Rectal smooth muscle tissue (tissue), 1 donor: ENCODE results near the gene PLVAP.

Source experiments
- H3K27ac ChIP-seq: one replicate; pipeline ENCODE4 v1.7.0; 2013; ENCODE audit warnings: low read depth, low read length, inconsistent platforms
- H3K27me3 ChIP-seq: one replicate; pipeline ENCODE4 v1.7.0; 2013; ENCODE audit warnings: low read length; ENCODE audit not compliant: control insufficient read depth, insufficient read depth
- H3K36me3 ChIP-seq: one replicate; pipeline ENCODE4 v1.7.0; 2013; ENCODE audit warnings: low read length; ENCODE audit not compliant: control insufficient read depth, insufficient read depth
- H3K4me1 ChIP-seq: one replicate; pipeline ENCODE4 v1.7.0; 2013; ENCODE audit warnings: low read length; ENCODE audit not compliant: control insufficient read depth, insufficient read depth
- H3K4me3 ChIP-seq: one replicate; pipeline ENCODE4 v1.7.0; 2013; ENCODE audit warnings: low read length
- H3K9ac ChIP-seq: one replicate; pipeline ENCODE4 v1.7.0; 2013; ENCODE audit warnings: low read length

The PLVAP gene

GRCh38 chr19:17409990-17410389 is 32.8 kb upstream of the PLVAP start:
- Histone ChIP-seq H3K27ac (no peak overlapping the region), H3K36me3 (no peaks in the 10 kb centered on the region)

DNA sequence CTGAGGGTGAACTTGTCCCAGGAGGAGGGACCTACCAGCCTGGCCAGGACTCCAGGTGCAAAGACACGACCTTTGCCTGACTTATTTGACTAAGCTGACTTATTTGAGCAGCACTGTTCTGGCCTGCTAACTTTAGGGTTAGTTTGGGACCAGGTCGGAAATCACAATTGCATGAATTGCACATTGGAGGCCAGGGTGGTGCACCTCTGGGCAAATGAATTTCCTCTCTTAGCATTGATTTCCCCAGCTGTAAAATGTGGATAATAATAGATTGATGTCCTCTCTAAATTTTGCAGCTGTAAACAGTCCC is 29.7 kb upstream of the PLVAP start:
- Histone ChIP-seq H3K36me3 (no peaks in the 10 kb centered on the region), H3K9ac (no peak overlapping the region), H3K4me3 (peak overlapping the region; percentile 26), H3K4me1 (peaks cover 2% of the 10 kb centered on the region), H3K27ac (no peak overlapping the region), H3K27me3 (no peaks in the 10 kb centered on the region)

More at GRCh38 chr19:17409990-17410389, 32.8 kb upstream of the PLVAP start:
- H3K9ac ChIP-seq, result no peak overlapping the region
- peaks cover 3% of the 10 kb centered on the region for H3K4me1 ChIP-seq
- H3K4me3 ChIP-seq, result no peak overlapping the region
- H3K27me3 ChIP-seq, result no peaks in the 10 kb centered on the region

DNA sequence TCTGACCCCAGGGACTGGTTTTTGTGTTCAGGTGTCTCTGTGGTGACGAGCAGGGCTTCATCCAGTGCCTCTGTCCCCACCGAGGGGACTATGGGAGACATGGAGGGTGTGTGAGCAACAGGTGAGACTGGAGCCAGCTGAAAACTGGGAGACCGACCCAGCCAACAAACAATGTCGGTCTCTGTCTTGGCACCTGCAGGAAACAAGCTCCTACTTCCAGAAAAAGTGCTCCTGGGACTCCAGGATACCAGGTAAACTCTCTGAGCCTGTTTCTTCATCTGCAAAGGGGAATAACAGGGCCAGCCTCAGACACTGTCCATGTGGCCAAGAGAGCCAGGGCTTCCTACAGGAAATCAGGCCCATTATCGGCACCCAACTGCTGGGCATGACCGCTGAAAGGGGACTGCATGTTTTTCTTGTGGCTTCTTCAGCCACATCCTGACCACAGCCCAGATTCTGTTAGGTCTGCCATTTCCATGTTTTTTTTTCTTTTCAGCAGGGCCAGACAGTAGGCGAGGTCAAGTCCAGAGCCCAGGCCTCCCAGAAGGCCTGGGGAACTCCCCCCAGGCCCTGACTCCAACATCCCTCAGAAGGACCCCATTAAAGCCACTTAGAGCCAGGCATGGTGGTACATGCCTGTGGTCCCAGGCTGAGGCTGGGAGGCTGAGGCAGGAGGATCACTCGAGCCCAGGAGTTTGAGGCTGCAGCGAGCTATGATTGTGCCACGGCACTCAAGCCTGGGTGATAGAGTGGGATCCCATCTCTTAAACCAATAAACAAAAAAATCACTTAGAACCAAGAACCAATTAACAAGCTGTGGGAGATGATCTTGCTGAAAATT is 29.1 kb upstream of the PLVAP start:
- no peaks in the 10 kb centered on the region for H3K36me3 ChIP-seq
- no peak overlapping the region for H3K9ac ChIP-seq
- H3K4me1 ChIP-seq, result peaks cover 2% of the 10 kb centered on the region
- H3K27ac ChIP-seq, result peak overlapping the region; percentile 70
- peak overlapping the region; percentile 63 for H3K4me3 ChIP-seq
- no peaks in the 10 kb centered on the region for H3K27me3 ChIP-seq

DNA sequence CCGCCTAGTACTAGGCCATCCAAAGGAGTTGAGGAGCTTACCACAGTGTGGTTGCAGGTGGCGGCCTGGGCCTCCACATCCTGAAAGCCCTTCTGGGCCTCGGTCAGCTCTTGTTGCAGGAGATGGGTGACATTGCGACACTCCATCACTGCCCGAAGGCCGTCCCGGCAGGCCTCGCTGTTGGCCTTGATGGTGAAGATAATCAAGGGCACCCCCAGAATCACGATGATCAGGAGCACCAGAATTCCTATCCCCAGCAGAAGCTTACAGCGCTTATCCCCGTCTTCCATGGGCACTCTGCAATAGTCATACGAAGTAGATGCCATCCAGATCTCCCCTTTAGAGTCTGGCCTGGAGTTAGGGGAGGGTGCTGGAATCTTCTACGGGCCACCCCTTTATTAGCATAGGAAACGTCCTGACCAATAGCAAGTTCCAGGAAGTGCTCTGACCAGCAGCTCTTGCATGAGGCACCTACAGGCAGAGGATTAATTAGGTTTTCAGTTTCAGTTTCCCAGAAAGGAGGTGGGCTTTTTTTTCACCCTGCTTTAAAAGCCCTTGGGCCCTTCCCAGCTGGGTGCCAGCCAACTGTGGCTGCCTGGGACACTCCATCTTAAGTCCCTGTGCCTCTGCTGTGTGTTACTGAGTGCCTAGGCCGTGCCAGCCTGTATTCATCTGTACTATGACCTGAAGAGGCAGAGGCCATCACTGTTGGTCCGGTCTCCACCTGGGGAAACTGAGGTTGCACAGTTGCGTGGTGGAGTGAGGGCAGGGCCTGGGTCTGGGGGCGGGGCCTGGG is 28.3 kb upstream of the PLVAP start, which contains the start of gene BST2:
BST2 (minus strand) TSS at position 381 of the 796 bp plus-strand sequence; CDS start at position 326, 55 bp downstream.
- Histone ChIP-seq H3K36me3 (no peaks in the 10 kb centered on the region), H3K4me1 (peaks cover 2% of the 10 kb centered on the region), H3K4me3 (peak within 1 kb of the TSS; percentile 69), H3K27ac (peak within 1 kb of the TSS; percentile 70), H3K27me3 (no peaks in the 10 kb centered on the region), H3K9ac (peak within 1 kb of the TSS; percentile 34)

DNA sequence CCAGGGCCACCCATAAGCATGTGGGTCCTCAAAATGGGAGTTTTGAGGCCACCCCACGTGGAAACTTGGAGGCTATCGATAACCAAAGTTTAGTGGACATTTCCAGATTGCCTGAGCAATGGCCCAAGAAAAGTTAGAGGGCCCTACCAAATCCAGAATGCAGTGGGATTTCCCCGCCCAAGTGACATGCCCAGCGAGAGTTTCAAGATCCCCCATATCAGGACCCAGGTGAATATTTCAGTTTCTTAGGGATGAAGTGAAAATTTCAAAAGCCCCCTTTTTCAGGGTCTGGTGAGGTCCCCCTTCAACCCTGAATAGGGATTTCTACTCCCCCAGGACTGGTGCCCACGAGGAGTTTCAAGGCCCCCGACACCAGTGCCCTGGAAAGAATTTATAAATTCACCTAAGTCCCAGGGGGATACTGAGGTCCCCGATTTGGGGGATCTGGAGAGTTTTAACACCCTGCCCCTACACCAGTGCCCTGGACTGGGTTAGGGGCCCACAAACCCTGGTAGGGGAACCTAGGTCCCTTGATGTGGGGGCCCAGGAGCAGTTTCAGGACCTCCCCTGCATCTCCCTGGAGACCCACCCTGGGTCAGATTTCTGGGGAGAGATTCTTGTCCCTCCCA is 27.6 kb upstream of the PLVAP start:
- H3K27me3 ChIP-seq, result no peaks in the 10 kb centered on the region
- no peaks in the 10 kb centered on the region for H3K36me3 ChIP-seq
- H3K9ac ChIP-seq, result peak overlapping the region; percentile 34
- H3K4me3 ChIP-seq, result peak overlapping the region; percentile 69
- peak overlapping the region; percentile 70 for H3K27ac ChIP-seq
- H3K4me1 ChIP-seq, result peaks cover 2% of the 10 kb centered on the region

DNA sequence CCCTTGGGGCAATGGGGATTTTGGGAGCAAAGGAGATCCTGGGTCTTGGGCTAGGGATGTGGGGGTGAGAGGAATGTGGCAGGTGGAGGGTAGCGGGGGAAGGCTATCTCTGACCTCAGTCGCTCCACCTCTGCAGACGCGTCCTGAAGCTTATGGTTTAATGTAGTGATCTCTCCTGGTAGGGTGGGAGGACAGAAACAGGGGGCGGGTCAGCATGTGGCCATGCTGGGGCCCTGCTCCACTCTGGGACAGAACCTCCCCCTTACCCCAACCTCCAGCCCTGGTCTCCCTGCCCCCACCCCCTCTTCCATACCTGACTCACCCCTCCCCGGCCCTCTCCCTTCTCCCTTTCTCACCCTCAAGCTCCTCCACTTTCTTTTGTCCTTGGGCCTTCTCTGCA is 26.9 kb upstream of the PLVAP start:
- Histone ChIP-seq H3K27ac (peak overlapping the region; percentile 7), H3K4me1 (peaks cover 2% of the 10 kb centered on the region), H3K4me3 (peak overlapping the region; percentile 69), H3K27me3 (no peaks in the 10 kb centered on the region), H3K36me3 (no peaks in the 10 kb centered on the region), H3K9ac (no peak overlapping the region)

DNA sequence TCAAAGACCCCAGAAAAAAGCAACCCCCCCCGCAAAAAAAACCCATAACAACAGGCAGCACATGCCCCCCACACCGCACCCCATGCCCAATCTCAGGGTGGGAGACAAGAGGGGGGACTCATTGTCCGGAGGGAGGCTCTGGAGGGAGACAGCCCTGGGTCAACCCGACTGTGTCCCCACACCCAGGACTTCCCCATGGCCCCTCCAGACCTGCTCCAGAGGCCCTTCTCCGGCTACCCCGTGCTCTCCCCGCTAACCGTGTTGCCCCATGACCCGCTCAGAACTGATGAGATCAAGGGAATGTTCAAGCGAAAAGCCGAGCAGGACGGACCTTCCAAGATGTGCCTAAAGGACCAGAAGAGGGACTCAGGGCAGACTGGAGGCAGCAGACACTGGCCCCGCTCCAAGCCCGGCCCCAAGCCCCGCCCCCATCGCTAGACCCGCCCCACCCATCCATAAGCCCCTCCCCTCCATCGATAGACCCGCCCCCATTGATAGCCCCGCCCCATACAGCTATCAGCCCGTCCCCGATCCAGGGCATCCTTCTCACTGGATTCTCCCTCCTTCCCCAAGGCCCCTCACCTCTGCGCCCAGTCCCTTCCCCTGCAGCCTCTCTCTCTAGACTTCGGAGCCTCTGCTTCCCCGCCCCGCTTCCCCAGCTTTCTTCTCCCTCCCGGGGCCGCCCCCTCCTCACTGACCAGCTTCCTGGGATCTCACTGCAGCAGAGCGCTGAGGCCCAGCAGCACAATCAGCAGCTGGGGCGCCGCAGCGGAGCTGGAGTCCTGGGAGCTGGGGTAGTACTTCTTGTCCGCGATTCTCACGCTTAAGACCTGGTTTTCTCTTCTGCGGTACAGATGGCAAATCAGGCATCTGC is 26.1 kb upstream of the PLVAP start:
- no peak overlapping the region for H3K9ac ChIP-seq
- peaks cover 2% of the 10 kb centered on the region for H3K4me1 ChIP-seq
- H3K27ac ChIP-seq, result peak overlapping the region; percentile 7
- no peaks in the 10 kb centered on the region for H3K27me3 ChIP-seq
- no peaks in the 10 kb centered on the region for H3K36me3 ChIP-seq
- H3K4me3 ChIP-seq, result peak overlapping the region; percentile 36

DNA sequence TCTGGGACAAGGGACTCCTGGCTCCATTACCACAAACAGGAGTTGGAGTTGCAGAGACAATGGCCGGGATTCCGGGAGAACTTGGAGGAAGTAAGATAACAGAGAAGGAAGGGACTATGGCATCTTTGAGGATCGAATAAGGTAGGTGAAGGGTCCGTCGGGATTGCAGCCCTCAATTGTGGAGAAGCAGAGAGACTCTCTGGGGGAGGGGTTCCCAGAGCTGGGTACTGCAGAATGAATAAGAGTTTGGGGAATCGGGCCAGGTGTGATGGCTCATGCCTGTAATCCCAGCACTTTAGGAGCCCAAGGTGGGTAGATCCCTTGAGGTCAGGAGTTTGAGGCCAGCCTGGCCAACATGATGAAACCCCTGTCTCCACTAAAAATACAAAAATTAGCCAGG is 24.5 kb upstream of the PLVAP start:
- peaks cover 2% of the 10 kb centered on the region for H3K4me1 ChIP-seq
- H3K4me3 ChIP-seq, result no peak overlapping the region
- no peak overlapping the region for H3K9ac ChIP-seq
- H3K27ac ChIP-seq, result no peak overlapping the region
- no peaks in the 10 kb centered on the region for H3K27me3 ChIP-seq
- H3K36me3 ChIP-seq, result no peaks in the 10 kb centered on the region

DNA sequence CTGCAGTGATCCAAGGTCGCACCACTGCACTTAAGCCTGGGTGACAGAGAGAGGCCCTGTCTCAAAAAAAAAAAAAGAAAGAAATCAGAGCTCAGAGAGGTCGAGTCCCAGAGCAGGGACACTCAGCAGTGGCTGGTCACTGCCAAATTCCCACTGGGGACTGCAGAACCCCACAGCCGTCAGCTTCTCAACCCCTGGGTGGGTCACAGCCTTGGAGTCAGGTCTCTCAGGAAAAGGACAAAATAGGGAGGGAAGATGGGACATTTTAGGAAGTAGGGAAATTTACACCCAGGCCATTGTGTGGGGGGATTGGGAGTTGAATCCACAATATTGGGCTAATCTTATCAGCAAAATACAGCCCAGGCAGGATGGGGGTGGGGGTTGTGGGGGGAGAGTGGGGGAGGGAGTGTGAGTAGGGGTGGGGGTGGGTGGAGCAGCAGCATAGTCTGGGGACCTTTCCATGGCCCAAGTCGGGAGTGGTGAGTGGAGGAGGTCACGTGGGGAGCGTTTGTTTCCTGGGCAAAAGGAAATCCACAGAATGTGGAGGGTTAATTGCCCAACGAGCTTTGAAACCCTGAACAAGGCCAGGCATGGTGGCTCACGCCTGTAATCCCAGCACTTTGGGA is 21.9 kb upstream of the PLVAP start:
- Histone ChIP-seq H3K9ac (no peak overlapping the region), H3K27me3 (peaks cover 4% of the 10 kb centered on the region), H3K4me3 (no peak overlapping the region), H3K4me1 (no peaks in the 10 kb centered on the region), H3K36me3 (no peaks in the 10 kb centered on the region), H3K27ac (no peak overlapping the region)

DNA sequence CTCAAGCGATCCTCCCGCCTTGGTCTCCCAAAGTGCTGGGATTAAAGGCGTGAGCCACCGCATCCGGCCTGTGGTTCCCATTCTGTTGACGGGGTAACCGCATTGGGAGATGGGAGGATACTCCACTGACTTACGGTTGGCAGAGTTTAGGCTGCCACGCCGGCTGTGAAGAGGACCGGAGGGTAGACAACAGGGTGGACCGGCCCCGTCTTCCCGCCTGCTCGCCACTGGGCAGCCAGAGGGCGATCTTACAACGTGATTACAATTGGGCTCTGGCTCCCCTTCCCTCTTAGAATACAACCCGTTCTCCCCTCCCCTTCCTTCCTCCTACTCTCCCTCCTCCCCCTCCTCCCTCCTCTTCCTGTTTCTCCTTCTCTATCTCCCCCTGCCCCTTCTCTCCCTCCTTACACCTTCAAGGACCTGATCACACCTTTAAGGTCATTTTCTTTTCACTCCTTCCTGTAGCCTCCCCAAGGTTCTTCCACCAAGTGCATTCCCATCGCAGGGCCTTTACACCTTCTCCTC is 17.8 kb upstream of the PLVAP start:
- Histone ChIP-seq H3K9ac (no peak overlapping the region), H3K27me3 (peaks cover 4% of the 10 kb centered on the region), H3K4me3 (no peak overlapping the region), H3K36me3 (no peaks in the 10 kb centered on the region), H3K27ac (no peak overlapping the region), H3K4me1 (no peaks in the 10 kb centered on the region)

GRCh38 chr19:17393914-17394313 is 16.8 kb upstream of the PLVAP start, which contains the start of gene CCDC194:
Gene CCDC194, minus strand, starts transcription at chr19:17394196. Its CDS starts 38 bp downstream, at chr19:17394158.
- Histone ChIP-seq H3K4me3 (no peak within 1 kb of the TSS), H3K27ac (no peak within 1 kb of the TSS), H3K27me3 (peaks cover 4% of the 10 kb centered on the region), H3K9ac (no peak within 1 kb of the TSS), H3K36me3 (no peaks in the 10 kb centered on the region), H3K4me1 (no peaks in the 10 kb centered on the region)
